Measurements from ENCODE around the gene XPNPEP1.

The XPNPEP1 gene

GRCh38 chr10:109875151-109875568 is 48.2 kb downstream of the XPNPEP1 start:
- no peak for DNase-seq (ENCODE audit: low spot score)
- no peak for TF ChIP-seq CTCF (IDR thresholded peaks at IDR 0.05; ENCODE audit: extremely low read depth, missing control alignments)

GRCh38 chr10:109871476-109871875 is 51.8 kb downstream of the XPNPEP1 start:
- no peak for DNase-seq (ENCODE audit: low spot score)
- no peak for TF ChIP-seq CTCF (IDR thresholded peaks at IDR 0.05; ENCODE audit: extremely low read depth, missing control alignments)

GRCh38 chr10:109866995-109867635 is 56.2 kb downstream of the XPNPEP1 start:
- TF ChIP-seq CTCF (IDR thresholded peaks at IDR 0.05; ENCODE audit: extremely low read depth, missing control alignments), result no peak
- no peak for DNase-seq (ENCODE audit: low spot score)

GRCh38 chr10:109866168-109866994 is 56.9 kb downstream of the XPNPEP1 start:
- no peak for DNase-seq (ENCODE audit: low spot score)
- no peak for TF ChIP-seq CTCF (IDR thresholded peaks at IDR 0.05; ENCODE audit: extremely low read depth, missing control alignments)

- DNase-seq (ENCODE audit: low spot score), result no peak
- TF ChIP-seq CTCF (IDR thresholded peaks at IDR 0.05; ENCODE audit: extremely low read depth, missing control alignments), result no peak
Observed at GRCh38 chr10:109863775-109864174, 59.5 kb downstream of the XPNPEP1 start.

GRCh38 chr10:109862738-109863137 is 60.6 kb downstream of the XPNPEP1 start:
- no peak for TF ChIP-seq CTCF (IDR thresholded peaks at IDR 0.05; ENCODE audit: extremely low read depth, missing control alignments)
- no peak for DNase-seq (ENCODE audit: low spot score)

- DNase-seq (ENCODE audit: low spot score), result no peak
Observed at GRCh38 chr10:109862041-109862440, 61.3 kb downstream of the XPNPEP1 start.

More at GRCh38 chr10:109862041-109862440, 61.3 kb downstream of the XPNPEP1 start:
- TF ChIP-seq CTCF (IDR thresholded peaks at IDR 0.05; ENCODE audit: extremely low read depth, missing control alignments), result no peak
